Neural cell (in vitro differentiated cells): ENCODE measurements around the gene HOXC13. TPM values are rescaled to one million over a fixed set of nuclear protein-coding genes. Genes with fewer than 3 reads are reported as not detected.

ENCODE experiments used
- H2AFZ ChIP-seq: fragments of 200-600, 300-800 bp; sonication (generic), shearing (Covaris generic); 2 replicates; pipeline ENCODE4 v1.6.0; 2014; ENCODE audit warnings: low read depth, mild to moderate bottlenecking, antibody characterized with exemption, low read length, moderate library complexity
- H3F3A ChIP-seq: fragments of 200-600 bp; shearing (Covaris generic); 2 replicates; pipeline ENCODE4 v1.6.1; 2016; ENCODE audit warnings: mild to moderate bottlenecking, moderate library complexity, mixed read lengths, antibody characterized with exemption, low read length; ENCODE audit not compliant: insufficient read depth, poor library complexity, severe bottlenecking
- H3K27ac ChIP-seq: fragments of 200-600, 300-800 bp; sonication (generic), shearing (Covaris generic); 2 replicates; pipeline ENCODE4 v1.5.1; 2014; ENCODE audit warnings: mild to moderate bottlenecking, low read length, moderate library complexity
- H3K27me3 ChIP-seq: fragments of 300-800, 200-600 bp; sonication (generic), shearing (Covaris generic); 2 replicates; pipeline ENCODE4 v1.6.0; 2014; ENCODE audit warnings: mild to moderate bottlenecking, low read depth, low read length, moderate library complexity; ENCODE audit not compliant: insufficient read depth
- H3K36me3 ChIP-seq: fragments of 300-800, 200-600 bp; sonication (generic), shearing (Covaris generic); 2 replicates; pipeline ENCODE4 v1.5.1; 2014; ENCODE audit warnings: mild to moderate bottlenecking, antibody characterized with exemption, low read length, moderate library complexity; ENCODE audit not compliant: insufficient read depth
- H3K4me2 ChIP-seq: fragments of 300-800, 200-600 bp; sonication (generic), shearing (Covaris generic); 2 replicates; pipeline ENCODE4 v1.6.0; 2014; ENCODE audit warnings: mild to moderate bottlenecking, low read length
- H3K4me3 ChIP-seq: fragments of 300-800, 200-600 bp; sonication (generic), shearing (Covaris generic); 2 replicates; pipeline ENCODE4 v1.5.1; 2014; ENCODE audit warnings: mild to moderate bottlenecking, low read length, moderate library complexity
- H3K79me2 ChIP-seq: fragments of 200-600 bp; shearing (Covaris generic); replicated peaks from 2 replicates; pipeline ENCODE4 v1.6.0; 2014; ENCODE audit warnings: mild to moderate bottlenecking, low read length, moderate library complexity; ENCODE audit not compliant: insufficient read depth
- H3K9ac ChIP-seq: fragments of 300-800, 200-600 bp; sonication (generic), shearing (Covaris generic); 2 replicates; pipeline ENCODE4 v1.6.1; 2016; ENCODE audit warnings: mild to moderate bottlenecking, low read length, mixed read lengths
- H3K9me2 ChIP-seq: fragments of 200-600 bp; shearing (Covaris generic); 2 replicates; pipeline ENCODE4 v1.6.1; 2016; ENCODE audit warnings: mild to moderate bottlenecking, low read length, mixed read lengths; ENCODE audit not compliant: insufficient read depth
- H3K9me3 ChIP-seq: fragments of 200-600, 300-800 bp; sonication (generic), shearing (Covaris generic); 2 replicates; pipeline ENCODE4 v1.6.1; 2016; ENCODE audit warnings: mild to moderate bottlenecking, mixed run types, low read length, moderate library complexity, mixed read lengths
- H4K20me1 ChIP-seq: fragments of 200-600 bp; shearing (Covaris generic); 2 replicates; pipeline ENCODE4 v1.6.1; 2016; ENCODE audit warnings: mild to moderate bottlenecking, mixed run types; ENCODE audit not compliant: insufficient read depth
- CTCF ChIP-seq: fragments of 450-650 bp; IDR thresholded peaks from 2 replicates; pipeline ENCODE4 v1.5.1; 2014; ENCODE audit warnings: antibody characterized with exemption, mild to moderate bottlenecking, moderate library complexity; ENCODE audit not compliant: poor library complexity, severe bottlenecking
- EP300 ChIP-seq: fragments of 450-650 bp; conservative IDR thresholded peaks from 2 replicates; pipeline ENCODE4 v1.6.1; 2014; ENCODE audit warnings: antibody characterized with exemption, mild to moderate bottlenecking, moderate library complexity; ENCODE audit not compliant: poor library complexity, severe bottlenecking
- MXI1 ChIP-seq: fragments of 450-650 bp; conservative IDR thresholded peaks from 2 replicates; pipeline ENCODE4 v1.6.1; 2014; ENCODE audit warnings: antibody characterized with exemption, mild to moderate bottlenecking; ENCODE audit not compliant: poor library complexity, severe bottlenecking
- POLR2AphosphoS5 ChIP-seq: IDR thresholded peaks from 2 replicates; pipeline ENCODE4 v1.6.1; 2012
- RAD21 ChIP-seq: fragments of 450-650 bp; conservative IDR thresholded peaks from 2 replicates; pipeline ENCODE4 v1.6.1; 2014; ENCODE audit warnings: antibody characterized with exemption, mild to moderate bottlenecking, moderate library complexity
- REST ChIP-seq: IDR thresholded peaks from 2 replicates; pipeline ENCODE4 v1.6.1; 2012; ENCODE audit warnings: borderline replicate concordance
- SMC3 ChIP-seq: fragments of 450-650 bp; conservative IDR thresholded peaks from 2 replicates; pipeline ENCODE4 v1.6.1; 2014; ENCODE audit warnings: antibody characterized with exemption, mild to moderate bottlenecking, moderate library complexity; ENCODE audit not compliant: poor library complexity
- TAF1 ChIP-seq: IDR thresholded peaks from 2 replicates; pipeline ENCODE4 v1.6.1; 2012; ENCODE audit warnings: low read depth
- polyA plus RNA-seq: library from polyadenylated mRNA; depleted of rRNA; stranded (reverse); fragments of >200 nt; gene quantifications from 2 replicates; pipeline ENCODE4 v1.2.3, GENCODE V29; 2014

HOXC13 gene
- polyA plus RNA-seq, 1 donor from 2014 or later = not detected

GRCh38 chr12:53980802-53981496 is 42.3 kb downstream of the HOXC13 start:
- H3K27ac ChIP-seq = no peak overlapping the region

More at GRCh38 chr12:53980802-53981496, 42.3 kb downstream of the HOXC13 start:
- no peak overlapping the region for H2AFZ ChIP-seq
- TF ChIP-seq TAF1 = no peak
- no peak for TF ChIP-seq REST
- TF ChIP-seq CTCF = no peak
- no peak for TF ChIP-seq MXI1
- TF ChIP-seq POLR2AphosphoS5 = no peak
- TF ChIP-seq SMC3 = no peak
- no peak for TF ChIP-seq EP300
- no peak for TF ChIP-seq RAD21
- H3K79me2 ChIP-seq = no peaks in the 10 kb centered on the region
- peaks cover 99% of the 10 kb centered on the region for H3K27me3 ChIP-seq
- no peaks in the 10 kb centered on the region for H3K36me3 ChIP-seq
- H3F3A ChIP-seq = no peaks in the 10 kb centered on the region
- H3K9ac ChIP-seq = no peak overlapping the region
- no peak overlapping the region for H3K4me3 ChIP-seq
- no peaks in the 10 kb centered on the region for H4K20me1 ChIP-seq
- no peaks in the 10 kb centered on the region for H3K9me3 ChIP-seq
- H3K4me2 ChIP-seq = no peak overlapping the region
- H3K9me2 ChIP-seq = no peaks in the 10 kb centered on the region
